Activated CD8-positive, alpha-beta memory T cell treated with anti-CD3 and anti-CD28 coated beads, Interleukin-2, amount 50 U/mL, for 48 hours (primary cell): ENCODE results near the gene MAPRE2.

Source experiments
- DNase-seq: peaks from one replicate; pipeline ENCODE4 v3.0.0-alpha.2; 2020

MAPRE2 gene

DNA sequence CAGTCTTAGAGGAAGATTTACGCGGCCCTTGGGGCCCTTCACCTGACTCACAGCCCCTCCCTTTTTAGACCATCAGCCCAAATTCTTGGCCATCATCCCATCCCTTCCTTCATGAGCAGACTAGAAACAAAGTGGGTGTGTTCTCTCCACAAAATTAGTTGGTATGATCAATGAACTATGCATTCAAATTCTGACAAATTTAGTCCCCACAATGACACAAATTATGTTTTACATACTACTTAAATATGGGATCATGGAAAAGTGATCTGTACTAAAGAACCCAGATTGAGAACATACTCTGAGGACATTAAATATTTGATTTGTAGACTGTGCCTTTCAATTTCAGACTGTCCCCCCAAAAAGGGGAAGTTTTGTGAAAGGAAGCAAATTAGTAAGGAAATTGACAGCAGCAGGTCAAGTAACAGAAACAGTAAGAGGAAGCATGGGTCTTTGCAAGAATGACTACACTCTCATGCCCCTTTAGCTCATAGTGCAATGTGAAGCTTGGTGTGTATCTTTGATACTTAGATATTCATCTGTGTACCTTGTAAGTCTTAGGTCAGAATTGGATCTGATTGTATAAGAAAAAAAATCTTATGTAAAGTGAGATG, 2.2 kb upstream of the MAPRE2 start:
- no peak for DNase-seq

- DNase-seq = no peak
These were observed 600 bp upstream of the MAPRE2 start for GRCh38 chr18:35040638-35040987.

DNA sequence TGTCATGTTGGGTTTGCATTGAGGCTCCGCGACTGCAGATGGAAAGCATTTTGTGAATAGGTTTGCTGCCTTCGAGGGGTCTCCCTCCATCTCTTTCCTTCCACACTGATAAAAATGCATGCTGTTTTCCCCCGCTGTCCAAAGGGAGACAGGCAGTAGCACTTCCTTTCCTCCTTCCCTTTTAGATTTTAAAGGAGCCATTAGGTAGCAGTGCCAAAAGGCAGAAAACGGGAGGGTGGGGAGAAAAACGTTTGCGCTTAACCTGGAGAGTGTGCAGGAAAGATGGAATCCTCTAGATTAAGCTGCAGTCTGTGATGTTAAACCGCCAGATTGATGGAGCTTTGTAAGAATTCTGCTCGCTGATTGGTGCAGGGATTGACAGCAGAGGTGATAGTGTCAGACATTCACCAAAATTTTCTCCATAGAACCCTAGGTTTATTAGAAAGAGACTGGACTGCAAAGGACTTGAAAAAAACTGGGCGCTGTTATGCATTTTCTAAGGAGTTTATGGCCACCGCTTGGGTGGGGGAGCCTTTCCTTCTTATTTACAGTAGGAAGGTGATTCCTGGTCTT, 688 bp downstream of the MAPRE2 start:
- no peak for DNase-seq

- DNase-seq = no peak
These were observed 1.3 kb downstream of the MAPRE2 start for GRCh38 chr18:35042389-35043071.

GRCh38 chr18:35043207-35043606, 2.0 kb downstream of the MAPRE2 start:
- no peak for DNase-seq

GRCh38 chr18:35045121-35045520, 3.9 kb downstream of the MAPRE2 start:
- no peak for DNase-seq

- no peak for DNase-seq
These were observed 4.6 kb downstream of the MAPRE2 start for GRCh38 chr18:35045806-35046205.

DNA sequence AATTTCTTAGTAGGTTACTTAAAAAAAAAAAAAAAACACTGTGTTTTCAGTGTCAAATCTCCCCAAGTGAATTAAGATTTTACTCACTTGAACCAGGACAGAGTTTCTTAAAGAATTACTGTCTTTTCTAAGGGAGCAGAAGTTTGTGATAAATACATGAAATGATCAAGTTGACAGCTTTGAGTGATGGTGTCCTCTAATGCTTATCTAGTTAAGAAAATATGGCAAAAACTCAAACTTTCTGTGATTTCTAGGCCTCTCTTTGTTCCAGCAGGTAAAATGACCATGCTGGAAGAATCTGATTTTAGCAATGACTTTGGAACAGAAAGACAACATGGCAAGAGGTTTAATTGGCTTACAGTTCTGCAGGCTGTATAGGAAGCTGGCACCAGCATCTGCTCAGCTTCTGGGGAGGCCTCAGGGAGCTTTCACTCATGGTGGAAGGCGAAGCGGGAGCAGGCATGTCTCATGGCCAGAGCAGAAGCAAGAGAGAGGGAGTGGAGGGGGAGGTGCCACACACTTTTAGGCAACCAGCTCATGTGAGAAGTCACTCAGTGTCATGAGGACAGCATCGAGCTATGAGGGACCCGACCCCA, 6.6 kb downstream of the MAPRE2 start:
- DNase-seq = no peak

- no peak for DNase-seq
These were observed 8.2 kb downstream of the MAPRE2 start for GRCh38 chr18:35049111-35050027.

GRCh38 chr18:35050028-35050546, 8.9 kb downstream of the MAPRE2 start:
- DNase-seq = no peak

DNA sequence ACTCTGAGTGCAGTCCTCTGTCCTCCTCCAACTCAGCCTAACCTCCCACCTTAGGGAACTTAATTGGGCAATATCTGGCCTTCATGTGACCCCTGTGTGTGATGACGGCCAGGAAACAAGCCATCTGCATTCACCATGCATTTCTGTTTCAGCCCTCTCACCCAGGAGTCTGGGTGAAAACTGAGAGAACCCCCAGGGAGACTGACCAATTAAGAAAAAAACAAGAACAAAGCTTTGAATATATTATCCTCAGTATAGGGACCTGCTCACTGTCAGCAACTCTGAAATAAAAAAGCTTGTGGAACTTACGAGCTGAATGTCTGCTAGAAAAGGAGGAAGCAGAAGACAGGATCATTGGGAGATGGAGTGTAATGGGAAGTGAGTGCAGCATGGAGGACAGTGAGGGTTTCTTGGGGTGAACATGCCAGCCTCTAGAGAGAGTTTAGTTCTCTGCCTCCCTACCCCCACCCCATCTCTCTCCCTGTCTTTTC, 9.5 kb downstream of the MAPRE2 start:
- DNase-seq = no peak

DNA sequence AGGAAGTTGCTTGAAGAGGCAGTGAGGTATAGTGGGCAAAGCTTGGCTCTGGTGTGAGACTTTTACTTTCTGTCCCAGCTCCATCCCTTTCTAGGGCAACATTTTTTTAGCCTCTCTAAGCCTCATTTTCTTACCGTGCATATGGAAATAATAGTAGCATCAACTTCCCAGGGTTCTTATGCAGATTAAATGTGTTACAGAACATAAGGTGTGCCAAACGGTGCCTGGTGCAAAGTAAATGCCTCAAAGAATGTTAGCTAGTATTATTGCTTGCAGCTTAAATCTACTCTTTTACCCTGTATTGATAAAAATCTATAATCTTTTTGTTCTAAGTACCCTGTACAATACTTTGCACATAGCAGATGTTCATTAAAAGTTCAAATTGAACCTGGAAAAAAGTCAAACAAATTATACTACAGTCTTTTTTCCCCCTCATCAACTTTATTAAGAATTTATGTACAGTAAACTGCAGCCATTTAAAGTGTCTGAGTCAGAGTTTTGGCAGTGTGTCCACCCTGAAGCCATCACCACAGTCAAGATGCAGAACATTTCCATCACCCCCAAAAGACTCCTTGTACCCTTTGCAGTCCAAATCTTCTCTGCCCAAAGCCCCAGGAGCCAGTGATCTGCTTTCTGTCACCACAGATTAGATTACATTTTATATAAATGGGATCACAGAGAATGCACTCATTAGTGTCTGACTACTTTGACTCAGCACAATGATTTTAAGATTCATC, 10.6 kb downstream of the MAPRE2 start:
- no peak for DNase-seq

GRCh38 chr18:35054401-35054800, 13.2 kb downstream of the MAPRE2 start:
- no peak for DNase-seq

GRCh38 chr18:35055105-35055504, 13.9 kb downstream of the MAPRE2 start:
- no peak for DNase-seq

DNA sequence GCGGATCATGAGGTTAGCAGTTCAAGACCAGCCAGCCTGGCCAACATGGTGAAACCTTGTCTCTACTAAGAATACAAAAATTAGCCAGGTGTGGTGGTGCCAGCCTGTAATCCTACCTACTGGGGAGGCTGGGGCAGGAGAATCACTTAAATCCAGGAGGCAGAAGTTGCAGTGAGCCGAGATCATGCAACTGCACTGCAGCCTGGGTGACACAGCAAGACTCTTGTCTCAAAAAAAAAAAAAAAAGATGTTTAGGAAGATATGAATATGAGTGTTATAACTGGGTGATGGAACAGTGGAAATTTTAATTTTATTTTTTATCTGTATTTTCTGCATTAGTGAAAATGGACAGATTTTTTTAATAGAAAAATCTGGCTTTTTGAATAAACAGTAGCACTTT, 14.5 kb downstream of the MAPRE2 start:
- DNase-seq = no peak

- DNase-seq = no peak
These were observed 18.2 kb downstream of the MAPRE2 start for GRCh38 chr18:35059280-35059927.

GRCh38 chr18:35060122-35060815, 19.1 kb downstream of the MAPRE2 start:
- DNase-seq = no peak

DNA sequence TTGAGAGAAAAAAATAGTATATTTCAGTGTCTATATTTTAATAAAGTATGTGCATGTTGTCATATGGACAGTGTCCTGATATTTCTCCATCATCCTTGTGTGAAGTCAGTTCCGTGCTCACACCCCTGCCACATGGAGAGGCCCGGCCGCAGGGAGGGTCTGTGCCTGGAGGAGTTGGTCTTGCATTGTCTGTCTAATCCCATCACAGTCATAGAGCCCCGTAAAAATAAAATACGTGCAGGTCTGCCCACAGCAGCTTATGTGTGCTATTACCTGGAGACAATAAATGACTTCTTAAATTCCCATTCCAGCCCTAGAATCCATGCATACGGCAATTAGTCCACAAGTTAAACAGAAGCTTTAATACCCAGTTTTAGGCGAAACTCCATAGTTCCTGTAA, 20.1 kb downstream of the MAPRE2 start:
- DNase-seq = no peak

- no peak for DNase-seq
These were observed 20.6 kb downstream of the MAPRE2 start for GRCh38 chr18:35061804-35062203.

DNA sequence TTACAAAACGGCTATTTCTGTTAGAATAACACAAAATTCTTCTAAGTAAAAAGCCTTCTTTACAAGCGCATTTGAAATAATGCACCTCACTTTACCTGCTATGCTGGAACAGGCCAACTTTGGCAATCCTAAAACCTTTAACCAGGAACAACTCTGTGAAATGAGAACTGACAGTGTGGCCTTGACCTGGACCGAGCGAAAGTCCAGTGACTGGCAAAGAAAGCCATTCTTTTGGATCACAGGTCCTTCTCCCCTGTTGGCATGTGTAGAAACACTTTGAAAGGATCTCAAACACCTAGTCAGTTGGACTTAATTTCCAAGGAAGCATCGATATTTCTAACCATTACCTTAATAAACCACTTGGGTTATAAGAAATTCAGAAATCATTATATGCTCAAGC, 21.2 kb downstream of the MAPRE2 start:
- no peak for DNase-seq
